Measurements from ENCODE around the gene SLC35F6. TPM values are rescaled to one million over a fixed set of nuclear protein-coding genes. Genes with fewer than 3 reads are reported as not detected.

SLC35F6 gene
- total and polyA plus RNA-seq, 2 donors (not counting 1 experiment from before 2014, with no cell fraction given), result 10.4 to 15.2 TPM

DNA sequence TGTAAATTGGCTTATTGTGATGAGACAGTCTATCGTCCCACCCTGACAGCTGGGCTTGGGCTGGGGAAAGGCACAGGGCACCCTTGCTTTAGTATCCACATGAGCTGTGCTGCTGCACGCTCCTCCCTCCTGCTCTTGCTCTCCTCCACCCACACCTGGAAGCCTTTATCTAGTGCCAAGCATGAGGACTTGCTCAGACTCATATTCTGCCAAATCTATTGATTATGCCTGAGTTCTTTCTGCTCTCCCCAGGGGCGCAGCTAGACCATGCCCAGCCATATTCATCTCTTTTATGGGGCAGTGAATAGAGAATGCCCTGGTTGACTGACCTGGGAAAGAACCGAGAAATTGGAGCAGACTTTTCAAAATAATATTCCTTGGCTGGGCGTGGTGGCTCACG is 54.9 kb downstream of the SLC35F6 start:
- Histone ChIP-seq H4K20me1 (ENCODE audit: control insufficient read depth, insufficient read depth, low read length, poor library complexity, severe bottlenecking) (no peaks in the 10 kb centered on the region), H3K27me3 (replicated peaks in 1 of 4; ENCODE audit: control extremely low read depth in 1 of 4, control insufficient read depth in 3 of 4, insufficient read depth in 4 of 4, low read length in 3 of 4) (peaks cover 0 to 7% (median 2%) of the 10 kb centered on the region in 4 experiments), H2AFZ (ENCODE audit: insufficient read depth, low read depth, low read length, poor library complexity, severe bottlenecking) (no peak overlapping the region), H3K9me3 (ENCODE audit: control extremely low read depth in 1 of 3, control insufficient read depth in 2 of 3, insufficient read depth in 1 of 3, low read length in 2 of 3) (no peaks in the 10 kb centered on the region), H3K4me3 (ENCODE audit: control extremely low read depth in 1 of 5, extremely low read depth in 1 of 5, insufficient read depth in 1 of 5, low read depth in 2 of 5, low read length in 4 of 5) (no peak overlapping the region), H3K9ac (ENCODE audit: low read length) (no peak overlapping the region), H3K4me2 (replicated peaks; ENCODE audit: low read depth, low read length, poor library complexity, severe bottlenecking) (no peak overlapping the region), H3K27ac (ENCODE audit: low read length in 2 of 2) (no peak overlapping the region), H3K36me3 (replicated peaks in 1 of 2; ENCODE audit: control extremely low read depth in 1 of 2, control insufficient read depth in 1 of 2, extremely low read depth in 1 of 2, insufficient read depth in 2 of 2, low read length in 1 of 2) (no peaks in the 10 kb centered on the region), H3K4me1 (ENCODE audit: control insufficient read depth in 2 of 2, insufficient read depth in 2 of 2, low read length in 2 of 2) (no peaks in the 10 kb centered on the region), H3K79me2 (ENCODE audit: control insufficient read depth, insufficient read depth, low read length) (no peaks in the 10 kb centered on the region)
- DNase-seq (no peak), ATAC-seq (ENCODE audit: low read depth) (no peak)
- intact Hi-C loops (cut with micrococcal nuclease), result no loop called here
- Mint-ChIP-seq H3K27me3 (peaks cover 31% of the 10 kb centered on the region), H3K27ac (no peak overlapping the region), H3K4me3 (no peak overlapping the region), H3K4me1 (no peaks in the 10 kb centered on the region), H3K9me3 (ENCODE audit: insufficient read depth) (no peaks in the 10 kb centered on the region)
- ChIA-PET POLR2A (no interaction called here), CTCF (interaction anchor here (0.6 kb wide), 1 partner anchor 241 kb away, joined by 3 read pairs; no protein-coding TSS in a partner anchor)
- TF ChIP-seq EZH2 (IDR thresholded peaks at IDR 0.05; ENCODE audit: borderline replicate concordance, insufficient read depth, low read depth, low read length, poor library complexity, severe bottlenecking), result no peak
- TF ChIP-seq, protein P1, sequence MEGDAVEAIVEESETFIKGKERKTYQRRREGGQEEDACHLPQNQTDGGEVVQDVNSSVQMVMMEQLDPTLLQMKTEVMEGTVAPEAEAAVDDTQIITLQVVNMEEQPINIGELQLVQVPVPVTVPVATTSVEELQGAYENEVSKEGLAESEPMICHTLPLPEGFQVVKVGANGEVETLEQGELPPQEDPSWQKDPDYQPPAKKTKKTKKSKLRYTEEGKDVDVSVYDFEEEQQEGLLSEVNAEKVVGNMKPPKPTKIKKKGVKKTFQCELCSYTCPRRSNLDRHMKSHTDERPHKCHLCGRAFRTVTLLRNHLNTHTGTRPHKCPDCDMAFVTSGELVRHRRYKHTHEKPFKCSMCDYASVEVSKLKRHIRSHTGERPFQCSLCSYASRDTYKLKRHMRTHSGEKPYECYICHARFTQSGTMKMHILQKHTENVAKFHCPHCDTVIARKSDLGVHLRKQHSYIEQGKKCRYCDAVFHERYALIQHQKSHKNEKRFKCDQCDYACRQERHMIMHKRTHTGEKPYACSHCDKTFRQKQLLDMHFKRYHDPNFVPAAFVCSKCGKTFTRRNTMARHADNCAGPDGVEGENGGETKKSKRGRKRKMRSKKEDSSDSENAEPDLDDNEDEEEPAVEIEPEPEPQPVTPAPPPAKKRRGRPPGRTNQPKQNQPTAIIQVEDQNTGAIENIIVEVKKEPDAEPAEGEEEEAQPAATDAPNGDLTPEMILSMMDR (IDR thresholded peaks at IDR 0.05), result no peak
- WGBS (ENCODE audit: insufficient coverage), result 94% methylated on average over 5 of the region's 6 CpGs

GRCh38 chr2:26820932-26821331 is 56.8 kb downstream of the SLC35F6 start:
- no peak for DNase-seq
- no peak for ATAC-seq (ENCODE audit: low read depth)
- POLR2A ChIA-PET, result no interaction called here
- Mint-ChIP-seq H3K27ac (no peak overlapping the region), H3K4me1 (no peaks in the 10 kb centered on the region), H3K27me3 (peaks cover 25% of the 10 kb centered on the region), H3K4me3 (no peak overlapping the region), H3K9me3 (ENCODE audit: insufficient read depth) (no peaks in the 10 kb centered on the region)
- H3K27me3 ChIP-seq (replicated peaks in 1 of 4; ENCODE audit: control extremely low read depth in 1 of 4, control insufficient read depth in 3 of 4, insufficient read depth in 4 of 4, low read length in 3 of 4), result peaks cover 0 to 7% (median 2%) of the 10 kb centered on the region in 4 experiments
- intact Hi-C loops (cut with micrococcal nuclease), result no loop called here
- H2AFZ ChIP-seq (ENCODE audit: insufficient read depth, low read depth, low read length, poor library complexity, severe bottlenecking), result no peak overlapping the region
- no peaks in the 10 kb centered on the region for H3K9me3 ChIP-seq (ENCODE audit: control extremely low read depth in 1 of 3, control insufficient read depth in 2 of 3, insufficient read depth in 1 of 3, low read length in 2 of 3)
- CTCF ChIA-PET, result no interaction called here
- no peak overlapping the region for H3K9ac ChIP-seq (ENCODE audit: low read length)
- H3K4me3 ChIP-seq (ENCODE audit: control extremely low read depth in 1 of 5, extremely low read depth in 1 of 5, insufficient read depth in 1 of 5, low read depth in 2 of 5, low read length in 4 of 5), result no peak overlapping the region
- WGBS (ENCODE audit: insufficient coverage), result 84% methylated on average over 3 of the region's 7 CpGs
- H3K4me1 ChIP-seq (ENCODE audit: control insufficient read depth in 2 of 2, insufficient read depth in 2 of 2, low read length in 2 of 2), result no peaks in the 10 kb centered on the region
- H4K20me1 ChIP-seq (ENCODE audit: control insufficient read depth, insufficient read depth, low read length, poor library complexity, severe bottlenecking), result no peaks in the 10 kb centered on the region
- H3K4me2 ChIP-seq (replicated peaks; ENCODE audit: low read depth, low read length, poor library complexity, severe bottlenecking), result no peak overlapping the region
- no peak overlapping the region for H3K27ac ChIP-seq (ENCODE audit: low read length in 2 of 2)
- TF ChIP-seq, protein P1 (IDR thresholded peaks at IDR 0.05), result no peak
- TF ChIP-seq EZH2 (IDR thresholded peaks at IDR 0.05; ENCODE audit: borderline replicate concordance, insufficient read depth, low read depth, low read length, poor library complexity, severe bottlenecking), result no peak
- H3K36me3 ChIP-seq (replicated peaks in 1 of 2; ENCODE audit: control extremely low read depth in 1 of 2, control insufficient read depth in 1 of 2, extremely low read depth in 1 of 2, insufficient read depth in 2 of 2, low read length in 1 of 2), result no peaks in the 10 kb centered on the region
- H3K79me2 ChIP-seq (ENCODE audit: control insufficient read depth, insufficient read depth, low read length), result no peaks in the 10 kb centered on the region

Data from B cell (primary cell).